ENCODE data around the gene PTPRG.

The PTPRG gene

GRCh38 chr3:62003835-62004234, 442.5 kb downstream of the PTPRG start:
- Histone ChIP-seq H3K27me3 (ENCODE audit: insufficient read depth, low read length) (no peaks in the 10 kb centered on the region), H3K4me3 (ENCODE audit: low read length) (no peak overlapping the region), H3K36me3 (ENCODE audit: insufficient read depth, low read depth, low read length) (peaks cover 23% of the 10 kb centered on the region), H3K27ac (ENCODE audit: low read length) (no peak overlapping the region), H3K4me1 (ENCODE audit: insufficient read depth, low read length) (0 out of 2 replicates have a peak, but pooled peaks cover 3% of the 10 kb centered on the region), H3K9ac (ENCODE audit: low read depth, low read length) (no peak overlapping the region), H3K9me3 (ENCODE audit: insufficient read depth, low read depth, low read length) (no peaks in the 10 kb centered on the region)

- H3K36me3 ChIP-seq (ENCODE audit: insufficient read depth, low read depth, low read length) = peaks cover 29% of the 10 kb centered on the region
- H3K27me3 ChIP-seq (ENCODE audit: insufficient read depth, low read length) = no peaks in the 10 kb centered on the region
- 0 out of 2 replicates have a peak, but pooled peaks cover 3% of the 10 kb centered on the region for H3K4me1 ChIP-seq (ENCODE audit: insufficient read depth, low read length)
- H3K9me3 ChIP-seq (ENCODE audit: insufficient read depth, low read depth, low read length) = no peaks in the 10 kb centered on the region
- no peak overlapping the region for H3K27ac ChIP-seq (ENCODE audit: low read length)
- no peak overlapping the region for H3K4me3 ChIP-seq (ENCODE audit: low read length)
- no peak overlapping the region for H3K9ac ChIP-seq (ENCODE audit: low read depth, low read length)
Measured at GRCh38 chr3:62007036-62007435, 445.7 kb downstream of the PTPRG start.

- H3K9me3 ChIP-seq (ENCODE audit: insufficient read depth, low read depth, low read length) = no peaks in the 10 kb centered on the region
Measured at GRCh38 chr3:62010989-62011388, 449.6 kb downstream of the PTPRG start.

GRCh38 chr3:62011666-62012065, 450.3 kb downstream of the PTPRG start:
- H3K4me1 ChIP-seq (ENCODE audit: insufficient read depth, low read length) = 0 out of 2 replicates have a peak, but pooled peaks cover 1% of the 10 kb centered on the region
- H3K27me3 ChIP-seq (ENCODE audit: insufficient read depth, low read length) = no peaks in the 10 kb centered on the region
- H3K36me3 ChIP-seq (ENCODE audit: insufficient read depth, low read depth, low read length) = peaks cover 6% of the 10 kb centered on the region; the same call in 1 of the 2 replicates
- H3K9me3 ChIP-seq (ENCODE audit: insufficient read depth, low read depth, low read length) = no peaks in the 10 kb centered on the region
- no peak overlapping the region for H3K9ac ChIP-seq (ENCODE audit: low read depth, low read length)
- no peak overlapping the region for H3K4me3 ChIP-seq (ENCODE audit: low read length)
- no peak overlapping the region for H3K27ac ChIP-seq (ENCODE audit: low read length)

More at GRCh38 chr3:62010989-62011388, 449.6 kb downstream of the PTPRG start:
- Histone ChIP-seq H3K36me3 (ENCODE audit: insufficient read depth, low read depth, low read length) (peaks cover 6% of the 10 kb centered on the region; the same call in 1 of the 2 replicates), H3K27me3 (ENCODE audit: insufficient read depth, low read length) (no peaks in the 10 kb centered on the region), H3K4me1 (ENCODE audit: insufficient read depth, low read length) (0 out of 2 replicates have a peak, but pooled peaks cover 3% of the 10 kb centered on the region), H3K27ac (ENCODE audit: low read length) (no peak overlapping the region), H3K9ac (ENCODE audit: low read depth, low read length) (no peak overlapping the region), H3K4me3 (ENCODE audit: low read length) (no peak overlapping the region)

- Histone ChIP-seq H3K4me1 (ENCODE audit: insufficient read depth, low read length) (no peaks in the 10 kb centered on the region), H3K27me3 (ENCODE audit: insufficient read depth, low read length) (no peaks in the 10 kb centered on the region), H3K9ac (ENCODE audit: low read depth, low read length) (no peak overlapping the region), H3K36me3 (ENCODE audit: insufficient read depth, low read depth, low read length) (peaks cover 6% of the 10 kb centered on the region; the same call in 1 of the 2 replicates), H3K9me3 (ENCODE audit: insufficient read depth, low read depth, low read length) (no peaks in the 10 kb centered on the region), H3K27ac (ENCODE audit: low read length) (no peak overlapping the region), H3K4me3 (ENCODE audit: low read length) (no peak overlapping the region)
Measured at GRCh38 chr3:62013951-62014350, 452.6 kb downstream of the PTPRG start.

GRCh38 chr3:62015111-62015510, 453.7 kb downstream of the PTPRG start:
- Histone ChIP-seq H3K4me3 (ENCODE audit: low read length) (no peak overlapping the region), H3K4me1 (ENCODE audit: insufficient read depth, low read length) (no peaks in the 10 kb centered on the region), H3K27me3 (ENCODE audit: insufficient read depth, low read length) (no peaks in the 10 kb centered on the region), H3K27ac (ENCODE audit: low read length) (no peak overlapping the region), H3K36me3 (ENCODE audit: insufficient read depth, low read depth, low read length) (no peaks in the 10 kb centered on the region), H3K9me3 (ENCODE audit: insufficient read depth, low read depth, low read length) (no peaks in the 10 kb centered on the region), H3K9ac (ENCODE audit: low read depth, low read length) (no peak overlapping the region)

- Histone ChIP-seq H3K4me1 (ENCODE audit: insufficient read depth, low read length) (peaks cover 8% of the 10 kb centered on the region; the same call in 1 of the 2 replicates), H3K36me3 (ENCODE audit: insufficient read depth, low read depth, low read length) (no peaks in the 10 kb centered on the region), H3K9me3 (ENCODE audit: insufficient read depth, low read depth, low read length) (no peaks in the 10 kb centered on the region), H3K9ac (ENCODE audit: low read depth, low read length) (no peak overlapping the region), H3K27ac (ENCODE audit: low read length) (no peak overlapping the region), H3K27me3 (ENCODE audit: insufficient read depth, low read length) (no peaks in the 10 kb centered on the region), H3K4me3 (ENCODE audit: low read length) (no peak overlapping the region)
Measured at GRCh38 chr3:62019906-62020305, 458.5 kb downstream of the PTPRG start.

- Histone ChIP-seq H3K9me3 (ENCODE audit: insufficient read depth, low read depth, low read length) (no peaks in the 10 kb centered on the region), H3K36me3 (ENCODE audit: insufficient read depth, low read depth, low read length) (no peaks in the 10 kb centered on the region), H3K27ac (ENCODE audit: low read length) (no peak overlapping the region), H3K27me3 (ENCODE audit: insufficient read depth, low read length) (no peaks in the 10 kb centered on the region), H3K4me1 (ENCODE audit: insufficient read depth, low read length) (peaks cover 8% of the 10 kb centered on the region; the same call in 1 of the 2 replicates), H3K4me3 (ENCODE audit: low read length) (no peak overlapping the region), H3K9ac (ENCODE audit: low read depth, low read length) (no peak overlapping the region)
Measured at GRCh38 chr3:62020706-62021105, 459.3 kb downstream of the PTPRG start.

GRCh38 chr3:62022312-62022711, 460.9 kb downstream of the PTPRG start:
- Histone ChIP-seq H3K9me3 (ENCODE audit: insufficient read depth, low read depth, low read length) (no peaks in the 10 kb centered on the region), H3K27me3 (ENCODE audit: insufficient read depth, low read length) (no peaks in the 10 kb centered on the region), H3K9ac (ENCODE audit: low read depth, low read length) (no peak overlapping the region), H3K27ac (ENCODE audit: low read length) (no peak overlapping the region), H3K36me3 (ENCODE audit: insufficient read depth, low read depth, low read length) (no peaks in the 10 kb centered on the region), H3K4me3 (ENCODE audit: low read length) (no peak overlapping the region), H3K4me1 (ENCODE audit: insufficient read depth, low read length) (peaks cover 11% of the 10 kb centered on the region; the same call in 1 of the 2 replicates)

- Histone ChIP-seq H3K4me3 (ENCODE audit: low read length) (no peak overlapping the region), H3K36me3 (ENCODE audit: insufficient read depth, low read depth, low read length) (no peaks in the 10 kb centered on the region), H3K9me3 (ENCODE audit: insufficient read depth, low read depth, low read length) (no peaks in the 10 kb centered on the region)
Measured at GRCh38 chr3:62024882-62025281, 463.5 kb downstream of the PTPRG start.

GRCh38 chr3:62025913-62026312, 464.5 kb downstream of the PTPRG start:
- Histone ChIP-seq H3K27ac (ENCODE audit: low read length) (no peak overlapping the region), H3K4me1 (ENCODE audit: insufficient read depth, low read length) (peaks cover 15% of the 10 kb centered on the region; the same call in 1 of the 2 replicates), H3K27me3 (ENCODE audit: insufficient read depth, low read length) (no peaks in the 10 kb centered on the region), H3K9me3 (ENCODE audit: insufficient read depth, low read depth, low read length) (no peaks in the 10 kb centered on the region), H3K36me3 (ENCODE audit: insufficient read depth, low read depth, low read length) (no peaks in the 10 kb centered on the region), H3K9ac (ENCODE audit: low read depth, low read length) (no peak overlapping the region), H3K4me3 (ENCODE audit: low read length) (no peak overlapping the region)

More at GRCh38 chr3:62024882-62025281, 463.5 kb downstream of the PTPRG start:
- no peak overlapping the region for H3K27ac ChIP-seq (ENCODE audit: low read length)
- no peak overlapping the region for H3K9ac ChIP-seq (ENCODE audit: low read depth, low read length)
- H3K4me1 ChIP-seq (ENCODE audit: insufficient read depth, low read length) = peaks cover 15% of the 10 kb centered on the region; the same call in 1 of the 2 replicates
- H3K27me3 ChIP-seq (ENCODE audit: insufficient read depth, low read length) = no peaks in the 10 kb centered on the region

GRCh38 chr3:62027241-62027640, 465.9 kb downstream of the PTPRG start:
- H3K9me3 ChIP-seq (ENCODE audit: insufficient read depth, low read depth, low read length) = no peaks in the 10 kb centered on the region
- H3K27ac ChIP-seq (ENCODE audit: low read length) = no peak overlapping the region
- H3K27me3 ChIP-seq (ENCODE audit: insufficient read depth, low read length) = no peaks in the 10 kb centered on the region
- H3K4me1 ChIP-seq (ENCODE audit: insufficient read depth, low read length) = peaks cover 10% of the 10 kb centered on the region; the same call in 1 of the 2 replicates
- no peak overlapping the region for H3K4me3 ChIP-seq (ENCODE audit: low read length)
- 0 out of 2 replicates have a peak overlapping the region, but pooled peaks have one; percentile 3 for H3K9ac ChIP-seq (ENCODE audit: low read depth, low read length)
- H3K36me3 ChIP-seq (ENCODE audit: insufficient read depth, low read depth, low read length) = no peaks in the 10 kb centered on the region

All from iPS-20b (cell line).